ENCODE data around the gene DLG2.

Gene DLG2

DNA sequence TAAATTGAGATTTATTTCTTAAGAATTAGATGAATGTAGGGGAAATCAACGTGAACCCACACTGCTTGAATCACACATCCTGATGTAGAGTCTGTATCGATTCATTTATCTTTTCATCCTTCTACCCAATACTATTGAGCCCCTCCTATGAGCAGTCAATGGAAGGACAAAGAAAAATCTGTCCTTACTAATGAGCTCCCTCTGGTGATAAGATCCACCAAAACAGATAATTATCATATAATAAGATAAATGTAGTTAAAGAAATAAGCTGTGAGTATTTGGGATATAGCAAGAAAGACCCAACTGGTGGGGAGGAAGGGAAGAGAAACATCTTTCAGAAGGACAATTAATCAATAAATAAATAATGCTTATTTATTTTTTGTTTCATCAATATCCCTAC, 1955.9 kb downstream of the DLG2 start:
- no peaks in the 10 kb centered on the region for H4K20me1 ChIP-seq (ENCODE audit: insufficient read depth, low read length)
- H3K79me2 ChIP-seq (ENCODE audit: insufficient read depth, low read length) = peaks cover 71% of the 10 kb centered on the region
- TF ChIP-seq EZH2 (IDR thresholded peaks at IDR 0.05; ENCODE audit: borderline replicate concordance, low read length) = no peak
- TF ChIP-seq, protein P1, sequence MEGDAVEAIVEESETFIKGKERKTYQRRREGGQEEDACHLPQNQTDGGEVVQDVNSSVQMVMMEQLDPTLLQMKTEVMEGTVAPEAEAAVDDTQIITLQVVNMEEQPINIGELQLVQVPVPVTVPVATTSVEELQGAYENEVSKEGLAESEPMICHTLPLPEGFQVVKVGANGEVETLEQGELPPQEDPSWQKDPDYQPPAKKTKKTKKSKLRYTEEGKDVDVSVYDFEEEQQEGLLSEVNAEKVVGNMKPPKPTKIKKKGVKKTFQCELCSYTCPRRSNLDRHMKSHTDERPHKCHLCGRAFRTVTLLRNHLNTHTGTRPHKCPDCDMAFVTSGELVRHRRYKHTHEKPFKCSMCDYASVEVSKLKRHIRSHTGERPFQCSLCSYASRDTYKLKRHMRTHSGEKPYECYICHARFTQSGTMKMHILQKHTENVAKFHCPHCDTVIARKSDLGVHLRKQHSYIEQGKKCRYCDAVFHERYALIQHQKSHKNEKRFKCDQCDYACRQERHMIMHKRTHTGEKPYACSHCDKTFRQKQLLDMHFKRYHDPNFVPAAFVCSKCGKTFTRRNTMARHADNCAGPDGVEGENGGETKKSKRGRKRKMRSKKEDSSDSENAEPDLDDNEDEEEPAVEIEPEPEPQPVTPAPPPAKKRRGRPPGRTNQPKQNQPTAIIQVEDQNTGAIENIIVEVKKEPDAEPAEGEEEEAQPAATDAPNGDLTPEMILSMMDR (IDR thresholded peaks at IDR 0.05; ENCODE audit: low read length) = no peak; the same call in 1 of the 2 replicates
- no peak overlapping the region for H3K4me2 ChIP-seq (ENCODE audit: low read length)
- peaks cover 31% of the 10 kb centered on the region for H3K4me1 ChIP-seq (ENCODE audit: insufficient read depth, low read length, severe bottlenecking)
- H3K9me2 ChIP-seq (ENCODE audit: low read depth, low read length) = no peaks in the 10 kb centered on the region
- no peaks in the 10 kb centered on the region for H3K9me3 ChIP-seq (ENCODE audit: low read length)
- H3K27ac ChIP-seq (ENCODE audit: low read depth, low read length, poor library complexity, severe bottlenecking) = no peak overlapping the region
- no peak overlapping the region for H3K9ac ChIP-seq (ENCODE audit: low read length)
- no peaks in the 10 kb centered on the region for H3F3A ChIP-seq (ENCODE audit: insufficient read depth, low read length)
- no peak overlapping the region for H2AFZ ChIP-seq (ENCODE audit: low read length)
- H3K36me3 ChIP-seq (ENCODE audit: insufficient read depth, low read length) = no peaks in the 10 kb centered on the region
- no peaks in the 10 kb centered on the region for H3K27me3 ChIP-seq (ENCODE audit: insufficient read depth, low read length)
- H3K4me3 ChIP-seq (ENCODE audit: low read depth, low read length, poor library complexity, severe bottlenecking) = no peak overlapping the region

- no peak overlapping the region for H3K4me3 ChIP-seq (ENCODE audit: low read depth, low read length, poor library complexity, severe bottlenecking)
- H3K4me2 ChIP-seq (ENCODE audit: low read length) = no peak overlapping the region
- H3K27ac ChIP-seq (ENCODE audit: low read depth, low read length, poor library complexity, severe bottlenecking) = no peak overlapping the region
- H4K20me1 ChIP-seq (ENCODE audit: insufficient read depth, low read length) = no peaks in the 10 kb centered on the region
- no peaks in the 10 kb centered on the region for H3K36me3 ChIP-seq (ENCODE audit: insufficient read depth, low read length)
- H3F3A ChIP-seq (ENCODE audit: insufficient read depth, low read length) = no peaks in the 10 kb centered on the region
- no peak overlapping the region for H3K9ac ChIP-seq (ENCODE audit: low read length)
- H3K27me3 ChIP-seq (ENCODE audit: insufficient read depth, low read length) = no peaks in the 10 kb centered on the region
- H3K4me1 ChIP-seq (ENCODE audit: insufficient read depth, low read length, severe bottlenecking) = peaks cover 17% of the 10 kb centered on the region
- no peak overlapping the region for H2AFZ ChIP-seq (ENCODE audit: low read length)
- no peaks in the 10 kb centered on the region for H3K9me2 ChIP-seq (ENCODE audit: low read depth, low read length)
- no peaks in the 10 kb centered on the region for H3K9me3 ChIP-seq (ENCODE audit: low read length)
- H3K79me2 ChIP-seq (ENCODE audit: insufficient read depth, low read length) = peaks cover 48% of the 10 kb centered on the region
- TF ChIP-seq, protein P1 (IDR thresholded peaks at IDR 0.05; ENCODE audit: low read length) = no peak
- TF ChIP-seq EZH2 (IDR thresholded peaks at IDR 0.05; ENCODE audit: borderline replicate concordance, low read length) = no peak
Measured at GRCh38 chr11:83666149-83666548, 1961.0 kb downstream of the DLG2 start.

- no peak overlapping the region for H3K4me3 ChIP-seq (ENCODE audit: low read depth, low read length, poor library complexity, severe bottlenecking)
- H4K20me1 ChIP-seq (ENCODE audit: insufficient read depth, low read length) = no peaks in the 10 kb centered on the region
- H3K27me3 ChIP-seq (ENCODE audit: insufficient read depth, low read length) = no peaks in the 10 kb centered on the region
- no peaks in the 10 kb centered on the region for H3K9me3 ChIP-seq (ENCODE audit: low read length)
- peaks cover 33% of the 10 kb centered on the region; the same call in 1 of the 2 replicates for H3K79me2 ChIP-seq (ENCODE audit: insufficient read depth, low read length)
- H3K9ac ChIP-seq (ENCODE audit: low read length) = no peak overlapping the region
- no peak overlapping the region for H3K27ac ChIP-seq (ENCODE audit: low read depth, low read length, poor library complexity, severe bottlenecking)
- H3F3A ChIP-seq (ENCODE audit: insufficient read depth, low read length) = no peaks in the 10 kb centered on the region
- no peaks in the 10 kb centered on the region for H3K36me3 ChIP-seq (ENCODE audit: insufficient read depth, low read length)
- H3K4me2 ChIP-seq (ENCODE audit: low read length) = no peak overlapping the region
- H3K4me1 ChIP-seq (ENCODE audit: insufficient read depth, low read length, severe bottlenecking) = peaks cover 16% of the 10 kb centered on the region
- no peaks in the 10 kb centered on the region for H3K9me2 ChIP-seq (ENCODE audit: low read depth, low read length)
- no peak overlapping the region for H2AFZ ChIP-seq (ENCODE audit: low read length)
- TF ChIP-seq EZH2 (IDR thresholded peaks at IDR 0.05; ENCODE audit: borderline replicate concordance, low read length) = no peak
Measured at GRCh38 chr11:83663988-83664387, 1963.2 kb downstream of the DLG2 start.

- Histone ChIP-seq H2AFZ (ENCODE audit: low read length) (no peak overlapping the region), H3K27ac (ENCODE audit: low read depth, low read length, poor library complexity, severe bottlenecking) (no peak overlapping the region), H3K4me1 (ENCODE audit: insufficient read depth, low read length, severe bottlenecking) (peaks cover 16% of the 10 kb centered on the region), H3K36me3 (ENCODE audit: insufficient read depth, low read length) (no peaks in the 10 kb centered on the region), H3K9me2 (ENCODE audit: low read depth, low read length) (no peaks in the 10 kb centered on the region), H3K4me3 (ENCODE audit: low read depth, low read length, poor library complexity, severe bottlenecking) (no peak overlapping the region), H3K79me2 (ENCODE audit: insufficient read depth, low read length) (peaks cover 37% of the 10 kb centered on the region; the same call in 1 of the 2 replicates), H3K9ac (ENCODE audit: low read length) (no peak overlapping the region), H3F3A (ENCODE audit: insufficient read depth, low read length) (no peaks in the 10 kb centered on the region), H3K9me3 (ENCODE audit: low read length) (no peaks in the 10 kb centered on the region), H3K27me3 (ENCODE audit: insufficient read depth, low read length) (no peaks in the 10 kb centered on the region), H4K20me1 (ENCODE audit: insufficient read depth, low read length) (no peaks in the 10 kb centered on the region), H3K4me2 (ENCODE audit: low read length) (no peak overlapping the region)
- TF ChIP-seq EZH2 (IDR thresholded peaks at IDR 0.05; ENCODE audit: borderline replicate concordance, low read length) = no peak
- TF ChIP-seq, protein P1 (IDR thresholded peaks at IDR 0.05; ENCODE audit: low read length) = no peak
Measured at GRCh38 chr11:83663446-83663845, 1963.7 kb downstream of the DLG2 start.

Measured in OCI-LY1 (cell line).